Left ventricle myocardium superior (tissue), 1 donor: ENCODE results near the gene KCNIP3. TPM values are rescaled to one million over a fixed set of nuclear protein-coding genes. Genes with fewer than 3 reads are reported as not detected.

ENCODE experiments used
- ATAC-seq: fragments of 200-7000 bp; cut with Tn5 transposase; one replicate; pipeline ENCODE4 v1.9.1; 2020; ENCODE audit warnings: mild to moderate bottlenecking, moderate library complexity
- DNase-seq: peaks from one replicate; pipeline ENCODE4 v3.0.0-alpha.2; 2020
- intact Hi-C: fragments of 100-400 bp; cut with micrococcal nuclease; formaldehyde crosslinking; loops from one replicate; pipeline ENCODE4 v1.11.0; 2022
- total RNA-seq: library from RNA; stranded (reverse); fragmentation: NEBNext Ultra II Directional; extraction: Animal tissue kit (Norgen Biotek cat#: 25700); gene quantifications from one replicate; pipeline ENCODE4 v1.2.1, GENCODE V29; 2021
- donor health status: DM: no; HTN: yes; CAD: no; lungs with severe emphysema.

The KCNIP3 gene
- total RNA-seq, 1 donor from 2014 or later: 5.3 TPM

- ATAC-seq: no peak
- intact Hi-C loops: no loop called here
- peak; percentile 7 for DNase-seq
Observed at GRCh38 chr2:95342556-95343320, 45.6 kb downstream of the KCNIP3 start.

GRCh38 chr2:95343429-95344214 lies 46.5 kb downstream of the KCNIP3 start:
- DNase-seq (peak; percentile 8), ATAC-seq (no peak)
- intact Hi-C loops: no loop called here

- intact Hi-C loops: no loop called here
Observed at GRCh38 chr2:95344215-95344583, 47.1 kb downstream of the KCNIP3 start.

GRCh38 chr2:95344656-95345055 lies 47.5 kb downstream of the KCNIP3 start:
- no peak for ATAC-seq
- peak; percentile 25 for DNase-seq
- intact Hi-C loops: no loop called here

More at GRCh38 chr2:95344215-95344583, 47.1 kb downstream of the KCNIP3 start:
- ATAC-seq (no peak), DNase-seq (peak; percentile 9)

GRCh38 chr2:95345081-95345562 lies 48.0 kb downstream of the KCNIP3 start:
- ATAC-seq (no peak), DNase-seq (peak; percentile 26)
- intact Hi-C loops: no loop called here

GRCh38 chr2:95345563-95346230 lies 48.5 kb downstream of the KCNIP3 start:
- intact Hi-C loops: no loop called here
- peak; percentile 94 for DNase-seq
- ATAC-seq: peak; percentile 94

- intact Hi-C loops: no loop called here
- ATAC-seq: peak; percentile 83
Observed at GRCh38 chr2:95346231-95346737, 49.1 kb downstream of the KCNIP3 start.

GRCh38 chr2:95346738-95347671 lies 49.9 kb downstream of the KCNIP3 start:
- intact Hi-C loops: no loop called here
- peak; percentile 4 for ATAC-seq

More at GRCh38 chr2:95346231-95346737, 49.1 kb downstream of the KCNIP3 start:
- DNase-seq: peak; percentile 90

GRCh38 chr2:95347681-95348608 lies 50.8 kb downstream of the KCNIP3 start:
- intact Hi-C loops: no loop called here
- DNase-seq (peak; percentile 30), ATAC-seq (no peak)

More at GRCh38 chr2:95346738-95347671, 49.9 kb downstream of the KCNIP3 start:
- peak; percentile 59 for DNase-seq

GRCh38 chr2:95348609-95349567 lies 51.7 kb downstream of the KCNIP3 start:
- ATAC-seq: peak; percentile 1
- DNase-seq: peak; percentile 56
- intact Hi-C loops: no loop called here

GRCh38 chr2:95349568-95350322 lies 52.6 kb downstream of the KCNIP3 start:
- DNase-seq (no peak), ATAC-seq (no peak)
- intact Hi-C loops: no loop called here

- intact Hi-C loops: no loop called here
- ATAC-seq: no peak
- no peak for DNase-seq
Observed at GRCh38 chr2:95350368-95350767, 53.2 kb downstream of the KCNIP3 start.

GRCh38 chr2:95350774-95351597 lies 53.8 kb downstream of the KCNIP3 start:
- ATAC-seq (no peak), DNase-seq (no peak)
- intact Hi-C loops: no loop called here

- intact Hi-C loops: no loop called here
- no peak for DNase-seq
- ATAC-seq: no peak
Observed at GRCh38 chr2:95351598-95351915, 54.4 kb downstream of the KCNIP3 start.
